Suprapubic skin (tissue), 4 donors: ENCODE measurements around the gene CFH. TPM values are rescaled to one million over a fixed set of nuclear protein-coding genes. Genes with fewer than 3 reads are reported as not detected.
A peak's percentile ranks its signal among the peaks of the same experiment; 100 is the strongest.

Experiments used
- DNase-seq, 2 donors: peaks; one replicate each; pipeline ENCODE4 v3.0.0-alpha.2; 2019; ENCODE audit warnings: low spot score in 2 of 2
- H3K27ac ChIP-seq: fragments of 200-600 bp; sonication (generic); one replicate; pipeline ENCODE4 v1.5.1; 2019
- H3K27me3 ChIP-seq: fragments of 200-600 bp; sonication (generic); one replicate; pipeline ENCODE4 v1.5.1; 2019
- H3K36me3 ChIP-seq: fragments of 200-600 bp; sonication (generic); one replicate; pipeline ENCODE4 v1.5.1; 2019
- H3K4me1 ChIP-seq: fragments of 200-600 bp; sonication (generic); one replicate; pipeline ENCODE4 v1.5.1; 2019
- H3K4me3 ChIP-seq: fragments of 200-600 bp; sonication (generic); one replicate; pipeline ENCODE4 v1.5.1; 2019; ENCODE audit warnings: mild to moderate bottlenecking
- H3K9me3 ChIP-seq: fragments of 200-600 bp; sonication (generic); one replicate; pipeline ENCODE4 v1.5.1; 2019
- EP300 ChIP-seq: sonication (generic); formaldehyde crosslinking; IDR thresholded peaks from one replicate; pipeline ENCODE4 v1.6.1; 2017; ENCODE audit warnings: antibody characterized with exemption
- POLR2A ChIP-seq, 2 donors: fragments of 450-650 bp; IDR thresholded peaks; one replicate each; pipeline ENCODE4 v1.6.1; 2017; ENCODE audit warnings: antibody characterized with exemption in 2 of 2, mild to moderate bottlenecking in 2 of 2, moderate library complexity in 2 of 2
- POLR2AphosphoS5 ChIP-seq, 3 donors: sonication (generic); formaldehyde crosslinking; IDR thresholded peaks; one replicate each; pipeline ENCODE4 v1.6.1; 2017; ENCODE audit warnings: antibody characterized with exemption in 3 of 3
- WGBS: methylation state at CpG from one replicate; pipeline ENCODE4 v1.1.5; 2018; 5-methylcytosine and 5-hydroxymethylcytosine counted together
- total RNA-seq, 4 donors: library from RNA; depleted of rRNA; stranded (reverse); fragments of >200 nt; gene quantifications; one replicate each; pipeline ENCODE4 v1.1.0, GENCODE V29; 2016
- TF ChIP-seq, protein P1 (sequence below), 2 donors: fragments of 200-600 bp in 1 of 2; fragments of 450-650 bp in 1 of 2; sonication (generic) in 1 of 2; IDR thresholded peaks; one replicate each; pipeline ENCODE4 v1.5.1; 2016 to 2019; ENCODE audit warnings: antibody characterized with exemption in 2 of 2, mild to moderate bottlenecking in 1 of 2, moderate library complexity in 1 of 2

Gene CFH
- total RNA-seq = 10 to 100 TPM; 12.8 to 45.2 (median 27.3) TPM

DNA sequence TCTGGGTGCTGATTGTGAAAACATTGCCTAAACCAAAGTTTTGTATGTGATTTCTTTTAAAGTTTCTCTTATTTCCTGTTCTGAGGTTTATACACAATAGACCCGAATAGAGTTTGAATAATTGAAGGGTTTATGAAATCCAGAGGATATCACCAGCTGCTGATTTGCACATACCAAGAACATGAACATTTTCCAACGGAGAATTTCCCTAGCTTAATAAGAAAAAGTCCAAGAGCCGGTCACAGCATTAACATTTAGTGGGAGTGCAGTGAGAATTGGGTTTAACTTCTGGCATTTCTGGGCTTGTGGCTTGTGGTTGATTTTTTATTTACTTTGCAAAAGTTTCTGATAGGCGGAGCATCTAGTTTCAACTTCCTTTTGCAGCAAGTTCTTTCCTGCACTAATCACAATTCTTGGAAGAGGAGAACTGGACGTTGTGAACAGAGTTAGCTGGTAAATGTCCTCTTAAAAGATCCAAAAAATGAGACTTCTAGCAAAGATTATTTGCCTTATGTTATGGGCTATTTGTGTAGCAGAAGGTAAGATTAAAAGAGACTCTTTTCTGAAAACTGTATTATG, at the start of gene CFH:
Gene CFH, plus strand, starts transcription at position 407 of the 579 bp plus-strand sequence. Its CDS starts 75 bp downstream, at position 482.
- TF ChIP-seq POLR2AphosphoS5 (IDR thresholded peaks at IDR 0.05) (no peak), POLR2A (IDR thresholded peaks at IDR 0.05) (no peak)
- TF ChIP-seq, protein P1, sequence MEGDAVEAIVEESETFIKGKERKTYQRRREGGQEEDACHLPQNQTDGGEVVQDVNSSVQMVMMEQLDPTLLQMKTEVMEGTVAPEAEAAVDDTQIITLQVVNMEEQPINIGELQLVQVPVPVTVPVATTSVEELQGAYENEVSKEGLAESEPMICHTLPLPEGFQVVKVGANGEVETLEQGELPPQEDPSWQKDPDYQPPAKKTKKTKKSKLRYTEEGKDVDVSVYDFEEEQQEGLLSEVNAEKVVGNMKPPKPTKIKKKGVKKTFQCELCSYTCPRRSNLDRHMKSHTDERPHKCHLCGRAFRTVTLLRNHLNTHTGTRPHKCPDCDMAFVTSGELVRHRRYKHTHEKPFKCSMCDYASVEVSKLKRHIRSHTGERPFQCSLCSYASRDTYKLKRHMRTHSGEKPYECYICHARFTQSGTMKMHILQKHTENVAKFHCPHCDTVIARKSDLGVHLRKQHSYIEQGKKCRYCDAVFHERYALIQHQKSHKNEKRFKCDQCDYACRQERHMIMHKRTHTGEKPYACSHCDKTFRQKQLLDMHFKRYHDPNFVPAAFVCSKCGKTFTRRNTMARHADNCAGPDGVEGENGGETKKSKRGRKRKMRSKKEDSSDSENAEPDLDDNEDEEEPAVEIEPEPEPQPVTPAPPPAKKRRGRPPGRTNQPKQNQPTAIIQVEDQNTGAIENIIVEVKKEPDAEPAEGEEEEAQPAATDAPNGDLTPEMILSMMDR (IDR thresholded peaks at IDR 0.05) = peak in 1 of 2 donors; percentile 1
- no peaks in the 10 kb centered on the region for H3K36me3 ChIP-seq
- no peaks in the 10 kb centered on the region for H3K4me1 ChIP-seq
- no peak for DNase-seq
- H3K4me3 ChIP-seq = peak within 1 kb of the TSS; percentile 29
- H3K9me3 ChIP-seq = no peaks in the 10 kb centered on the region
- H3K27ac ChIP-seq = peak within 1 kb of the TSS; percentile 46
- no peaks in the 10 kb centered on the region for H3K27me3 ChIP-seq
- WGBS = 14% methylated on average over 5 of the region's 5 CpGs

GRCh38 chr1:196603651-196604050, 48.2 kb upstream of the CFH start:
- TF ChIP-seq, protein P1 (IDR thresholded peaks at IDR 0.05) = no peak
- TF ChIP-seq EP300 = no peak
- TF ChIP-seq POLR2A (IDR thresholded peaks at IDR 0.05) = no peak
- TF ChIP-seq POLR2AphosphoS5 (IDR thresholded peaks at IDR 0.05) = no peak
- peaks cover 12% of the 10 kb centered on the region for H3K4me1 ChIP-seq
- H3K36me3 ChIP-seq = no peaks in the 10 kb centered on the region
- no peaks in the 10 kb centered on the region for H3K9me3 ChIP-seq
- H3K27ac ChIP-seq = no peak overlapping the region
- DNase-seq = no peak
- H3K4me3 ChIP-seq = no peak overlapping the region
- H3K27me3 ChIP-seq = peaks cover 6% of the 10 kb centered on the region

GRCh38 chr1:196607981-196608380, 43.9 kb upstream of the CFH start:
- H3K4me1 ChIP-seq = peaks cover 16% of the 10 kb centered on the region
- no peak for TF ChIP-seq POLR2AphosphoS5 (IDR thresholded peaks at IDR 0.05)
- H3K9me3 ChIP-seq = no peaks in the 10 kb centered on the region
- peak overlapping the region; percentile 74 for H3K27ac ChIP-seq
- H3K36me3 ChIP-seq = no peaks in the 10 kb centered on the region
- no peak for DNase-seq
- peaks cover 8% of the 10 kb centered on the region for H3K27me3 ChIP-seq
- peak overlapping the region; percentile 55 for H3K4me3 ChIP-seq
- 1% methylated on average over 8 of the region's 8 CpGs for WGBS

DNA sequence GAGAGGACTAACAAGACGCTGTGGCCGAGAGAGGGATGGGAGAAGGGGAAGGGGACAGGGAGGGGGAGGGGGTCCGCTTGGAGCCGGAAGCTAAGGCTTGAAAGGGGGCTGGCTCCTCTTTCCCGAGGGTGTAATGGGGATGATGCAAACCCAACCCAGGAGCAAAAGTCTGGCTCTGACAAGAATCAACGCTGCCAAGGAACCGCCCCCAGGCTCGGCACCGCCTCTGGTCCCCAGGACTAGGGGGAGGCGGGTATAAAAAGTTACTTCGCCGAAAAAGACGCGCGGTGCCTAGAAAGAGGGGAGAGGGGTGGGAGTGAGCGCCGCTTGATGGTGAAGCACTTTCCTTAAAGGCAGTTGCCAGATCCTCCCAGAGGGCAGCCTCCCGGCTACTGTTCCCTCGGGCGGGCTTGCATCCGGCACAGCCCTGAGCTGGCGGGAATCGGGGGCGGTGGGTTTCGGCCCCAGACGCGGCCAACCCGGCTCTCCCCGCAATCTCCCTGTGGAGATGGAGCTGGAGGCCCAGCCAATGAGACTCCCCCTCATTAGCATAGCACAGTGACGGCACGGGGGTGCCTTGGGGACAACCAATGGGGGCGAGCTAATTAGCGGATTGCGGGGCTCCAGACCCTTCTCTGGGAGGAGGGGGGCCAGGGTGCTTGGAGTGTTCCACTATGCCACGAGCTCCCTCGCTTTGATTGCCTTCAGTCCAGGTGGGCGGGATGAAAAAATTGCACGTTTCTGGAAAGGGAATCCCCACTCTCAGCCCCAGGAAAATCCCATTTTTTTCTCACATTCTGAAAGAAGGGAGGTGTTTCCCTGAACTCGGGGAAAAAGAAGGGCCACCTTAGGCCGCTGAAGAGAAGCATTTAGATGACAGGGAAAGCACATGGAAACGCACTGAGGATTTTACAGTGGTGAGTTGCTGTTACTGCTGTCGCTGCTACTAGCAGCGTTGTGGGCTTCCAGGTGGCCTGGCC, 43.2 kb upstream of the CFH start, which contains the start of gene KCNT2:
Gene KCNT2, minus strand, starts transcription at position 51 of the 980 bp plus-strand sequence. CDS start 131 bp downstream, outside the sequence.
- Histone ChIP-seq H3K27ac (peak within 1 kb of the TSS; percentile 74), H3K9me3 (no peaks in the 10 kb centered on the region), H3K4me1 (peaks cover 16% of the 10 kb centered on the region), H3K4me3 (peak within 1 kb of the TSS; percentile 55), H3K36me3 (no peaks in the 10 kb centered on the region), H3K27me3 (peaks cover 8% of the 10 kb centered on the region)
- WGBS = 2% methylated on average over 35 of the region's 43 CpGs
- TF ChIP-seq POLR2AphosphoS5 (IDR thresholded peaks at IDR 0.05) = no peak
- TF ChIP-seq POLR2A (IDR thresholded peaks at IDR 0.05) = no peak
- TF ChIP-seq EP300 = no peak
- TF ChIP-seq, protein P1 (IDR thresholded peaks at IDR 0.05) = peak in 1 of 2 donors; percentile 2
- DNase-seq = peak; percentile 83 to 84

DNA sequence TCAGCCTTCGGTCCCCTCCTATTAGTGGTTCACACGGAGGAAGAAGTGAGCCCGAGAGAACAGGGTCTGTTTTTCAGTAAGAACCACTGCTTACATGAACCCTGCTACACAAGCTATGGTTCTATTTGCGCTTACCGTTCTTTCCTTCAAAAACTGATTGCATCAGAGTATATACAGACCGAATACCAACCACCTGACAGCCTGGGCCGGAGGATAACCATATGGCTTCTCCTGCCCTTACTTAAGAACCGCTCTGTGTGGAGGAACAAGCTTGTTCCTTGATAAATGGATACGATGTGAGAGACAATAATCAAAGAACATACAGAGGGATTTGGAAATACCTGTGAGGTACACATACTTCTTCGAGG, 42.5 kb upstream of the CFH start:
- Histone ChIP-seq H3K27ac (peak overlapping the region; percentile 74), H3K4me1 (peaks cover 16% of the 10 kb centered on the region), H3K9me3 (no peaks in the 10 kb centered on the region), H3K27me3 (peaks cover 8% of the 10 kb centered on the region), H3K36me3 (no peaks in the 10 kb centered on the region), H3K4me3 (peak overlapping the region; percentile 55)
- 42% methylated on average over 10 of the region's 10 CpGs for WGBS
- TF ChIP-seq POLR2A (IDR thresholded peaks at IDR 0.05) (no peak), POLR2AphosphoS5 (IDR thresholded peaks at IDR 0.05) (no peak), EP300 (no peak)
- DNase-seq = no peak

- H3K9me3 ChIP-seq = no peaks in the 10 kb centered on the region
- H3K4me1 ChIP-seq = peaks cover 16% of the 10 kb centered on the region
- no peaks in the 10 kb centered on the region for H3K36me3 ChIP-seq
- no peak overlapping the region for H3K27ac ChIP-seq
- no peak overlapping the region for H3K4me3 ChIP-seq
- 73% methylated on average over 3 of the region's 3 CpGs for WGBS
- DNase-seq = no peak
- TF ChIP-seq, protein P1 (IDR thresholded peaks at IDR 0.05) = no peak
- TF ChIP-seq POLR2AphosphoS5 (IDR thresholded peaks at IDR 0.05) = no peak
- TF ChIP-seq POLR2A (IDR thresholded peaks at IDR 0.05) = no peak
- no peak for TF ChIP-seq EP300
- peaks cover 8% of the 10 kb centered on the region for H3K27me3 ChIP-seq
Measured at GRCh38 chr1:196611873-196612272, 40.0 kb upstream of the CFH start.
